NCI-H2081 (cell line): ENCODE results near the gene FAM222B.
"Not testable (repeated sequence)": the region's sequence is repeated elsewhere in the genome, so short reads cannot be mapped to it uniquely, and the experiment has no call there.

Experiments used
- DNase-seq, 2 experiments: peaks; one replicate each; lab custom pipeline; 2025; lab: John Stamatoyannopoulos, UW

Gene FAM222B

GRCh38 chr17:28839221-28839620, 3.4 kb downstream of the FAM222B start:
- no peak for DNase-seq

- not testable (repeated sequence) for DNase-seq
Observed at GRCh38 chr17:28836541-28836940, 6.0 kb downstream of the FAM222B start.

DNA sequence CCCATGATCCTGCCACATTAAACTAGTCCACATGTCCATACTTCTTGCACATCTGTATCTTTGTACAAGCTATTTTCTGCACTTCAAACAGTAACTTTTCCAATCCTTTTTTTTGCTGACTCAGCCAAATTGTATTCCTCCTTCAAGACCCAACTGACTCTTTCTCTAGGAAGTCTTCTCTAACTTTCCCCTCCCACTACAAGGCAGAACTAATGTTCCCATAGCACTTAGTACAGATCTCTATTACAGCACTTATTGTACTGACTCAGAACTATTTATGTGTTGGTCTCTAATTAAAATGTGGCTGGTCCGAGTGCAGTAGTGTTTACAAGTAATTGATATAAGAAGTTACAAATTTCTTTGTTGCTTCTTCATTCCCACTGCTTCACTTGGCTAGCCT, 8.2 kb downstream of the FAM222B start:
- no peak for DNase-seq

DNA sequence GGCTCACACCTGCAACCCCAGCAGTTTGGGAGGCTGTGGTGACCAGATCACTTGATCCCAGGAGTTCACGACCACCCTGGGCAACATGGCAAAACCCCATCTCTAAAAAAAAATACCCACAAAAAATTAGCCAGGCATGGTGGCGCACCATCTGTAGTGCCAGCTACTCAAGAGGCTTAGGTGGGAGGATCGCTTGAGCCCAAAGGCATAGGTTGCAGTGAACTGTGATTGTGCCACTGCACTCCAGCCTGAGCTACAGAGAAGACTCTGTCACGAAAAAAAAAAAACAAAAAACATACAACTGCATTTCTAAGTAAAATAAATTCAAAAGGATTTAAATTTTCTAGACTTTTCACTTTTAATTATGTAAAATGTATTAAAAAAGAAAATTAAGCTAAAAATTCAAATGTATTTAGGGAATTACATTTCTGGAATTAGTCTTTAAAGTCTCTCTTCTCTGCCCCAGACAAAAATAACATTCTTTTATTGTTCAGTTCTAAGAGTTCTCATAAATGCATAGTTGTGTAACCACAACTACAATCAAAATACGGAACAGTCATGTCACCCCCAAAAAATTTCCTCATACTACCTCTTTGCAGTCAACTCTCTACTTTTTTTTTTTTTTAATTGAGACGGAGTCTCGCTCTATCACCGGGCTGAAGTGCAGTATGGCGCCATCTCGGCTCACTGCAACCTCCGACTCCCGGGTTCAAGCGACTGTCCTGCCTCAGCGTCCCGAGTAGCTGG, 14.1 kb downstream of the FAM222B start:
- DNase-seq, result no peak

DNA sequence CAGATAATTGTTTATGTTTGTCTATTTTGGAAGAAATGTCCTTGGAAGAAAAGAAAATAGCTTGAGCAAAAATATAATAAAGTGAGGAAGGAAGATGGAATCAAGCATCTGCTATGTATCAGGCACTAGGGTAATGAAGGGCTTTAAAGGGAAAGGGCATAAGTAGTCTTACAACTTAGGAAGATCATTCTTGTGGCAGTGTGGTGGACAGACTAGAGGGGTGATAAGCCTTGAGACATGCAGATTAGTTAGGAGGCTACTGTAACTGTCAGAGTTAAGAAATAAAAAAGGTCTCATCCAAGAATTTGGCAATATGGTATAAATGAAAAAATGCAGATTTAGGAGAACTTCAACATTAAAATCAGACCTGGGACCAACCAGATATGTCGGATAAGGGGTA, 14.9 kb downstream of the FAM222B start:
- no peak for DNase-seq

GRCh38 chr17:28819582-28819981, 23.0 kb downstream of the FAM222B start:
- no peak for DNase-seq

- DNase-seq, result peak in 1 of 2 experiments; percentile 22
Observed at GRCh38 chr17:28818819-28819221, 23.8 kb downstream of the FAM222B start.

GRCh38 chr17:28816540-28816939, 26.1 kb downstream of the FAM222B start:
- no peak for DNase-seq

DNA sequence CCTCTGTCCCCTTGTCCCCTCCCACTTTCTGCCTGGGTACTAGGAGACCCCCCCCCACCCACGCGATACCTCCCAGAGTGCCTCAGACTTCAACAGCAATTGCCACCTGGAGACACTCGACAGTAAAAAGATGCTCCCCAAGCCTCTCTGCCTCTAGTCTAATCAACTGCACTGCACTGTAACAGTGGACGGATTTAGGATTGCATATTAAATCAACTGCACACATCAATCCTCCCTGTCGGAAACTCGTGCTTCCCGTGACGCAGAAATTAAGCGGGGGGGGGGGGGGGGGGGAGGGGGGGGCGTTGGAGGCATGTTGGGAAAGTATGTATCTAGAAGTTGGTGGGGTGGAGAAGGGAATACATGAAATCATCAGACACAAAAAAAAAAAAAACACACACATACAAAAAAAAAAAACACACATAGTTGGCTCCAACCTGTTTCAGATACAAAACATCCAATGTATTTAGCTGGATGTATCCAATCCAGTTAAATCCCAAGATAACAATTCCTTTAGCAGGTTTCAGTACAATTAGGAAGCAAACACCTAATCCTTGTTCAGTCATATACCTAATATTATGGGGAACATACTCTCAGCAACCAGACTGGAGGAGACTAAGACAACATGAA, 29.7 kb downstream of the FAM222B start:
- DNase-seq, result peak in 1 of 2 experiments; percentile 73

DNA sequence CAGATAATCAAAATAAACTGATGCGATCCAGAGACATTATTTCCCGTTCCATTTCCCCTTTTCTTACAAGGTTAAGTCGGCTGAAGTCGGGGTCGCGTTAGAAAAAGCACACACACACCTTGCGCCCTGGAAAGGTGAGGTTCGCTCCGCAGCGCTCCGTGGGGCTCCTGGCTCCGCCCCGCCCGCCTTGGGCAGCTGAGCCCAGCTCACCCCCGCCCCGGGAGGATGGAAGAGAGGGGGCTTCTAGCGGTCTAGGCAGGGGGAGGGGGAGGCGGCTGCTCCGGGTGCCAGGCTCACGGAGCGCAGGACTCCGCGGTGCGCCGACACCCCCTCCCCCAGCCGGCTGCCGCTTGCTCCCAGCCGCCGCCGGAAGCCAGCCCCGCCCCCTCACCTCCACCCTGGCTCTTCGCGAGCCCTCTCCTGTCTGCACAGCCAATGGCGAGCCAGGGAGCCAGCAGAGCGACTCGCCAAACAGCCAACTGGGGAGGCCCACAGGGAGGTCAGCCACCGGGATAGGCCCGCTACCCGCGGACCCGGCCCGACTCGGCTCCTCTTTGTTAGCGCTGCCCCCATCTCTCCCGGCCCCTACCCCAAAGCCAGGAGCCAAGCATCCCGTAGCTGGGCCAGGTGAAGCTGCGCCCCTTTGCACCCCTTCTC, 30.4 kb downstream of the FAM222B start:
- DNase-seq, result peak; percentile 94 to 95

- peak in 1 of 2 experiments; percentile 13 for DNase-seq
Observed at GRCh38 chr17:28811651-28812090, 30.9 kb downstream of the FAM222B start.

- no peak for DNase-seq
Observed at GRCh38 chr17:28810437-28810836, 32.2 kb downstream of the FAM222B start.

- DNase-seq, result peak in 1 of 2 experiments; percentile 46
Observed at GRCh38 chr17:28807925-28808634, 34.5 kb downstream of the FAM222B start.

- DNase-seq, result peak; percentile 31 to 77
Observed at GRCh38 chr17:28796062-28796461, 46.5 kb downstream of the FAM222B start.

DNA sequence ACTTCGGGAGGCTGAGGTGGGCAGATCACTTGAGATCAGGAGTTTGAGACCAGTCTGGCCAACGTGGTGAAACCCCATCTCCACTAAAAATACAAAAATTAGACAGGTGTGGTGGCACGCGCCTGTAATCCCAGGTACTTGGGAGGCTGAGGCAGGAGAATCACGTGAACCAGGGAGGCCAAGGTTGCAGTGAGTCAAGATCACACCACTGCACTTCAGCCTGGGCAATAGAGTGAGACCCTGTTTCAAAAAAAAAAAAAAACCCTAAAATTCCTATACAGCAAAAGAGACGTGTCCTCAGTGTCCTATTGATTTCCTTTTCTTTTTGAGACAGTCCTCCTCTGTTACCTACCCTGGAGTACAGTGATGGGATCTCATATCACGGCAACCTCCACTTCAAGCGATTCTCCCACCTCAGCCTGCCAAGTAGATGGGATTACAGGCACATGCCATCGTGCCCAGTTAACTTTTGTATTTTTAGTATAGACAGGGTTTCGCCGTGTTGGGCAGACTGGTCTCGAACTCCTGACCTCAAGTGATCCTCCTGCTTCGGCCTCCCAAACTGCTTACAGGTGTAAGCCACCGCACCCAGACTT, 47.6 kb downstream of the FAM222B start:
- not testable (repeated sequence) for DNase-seq

DNA sequence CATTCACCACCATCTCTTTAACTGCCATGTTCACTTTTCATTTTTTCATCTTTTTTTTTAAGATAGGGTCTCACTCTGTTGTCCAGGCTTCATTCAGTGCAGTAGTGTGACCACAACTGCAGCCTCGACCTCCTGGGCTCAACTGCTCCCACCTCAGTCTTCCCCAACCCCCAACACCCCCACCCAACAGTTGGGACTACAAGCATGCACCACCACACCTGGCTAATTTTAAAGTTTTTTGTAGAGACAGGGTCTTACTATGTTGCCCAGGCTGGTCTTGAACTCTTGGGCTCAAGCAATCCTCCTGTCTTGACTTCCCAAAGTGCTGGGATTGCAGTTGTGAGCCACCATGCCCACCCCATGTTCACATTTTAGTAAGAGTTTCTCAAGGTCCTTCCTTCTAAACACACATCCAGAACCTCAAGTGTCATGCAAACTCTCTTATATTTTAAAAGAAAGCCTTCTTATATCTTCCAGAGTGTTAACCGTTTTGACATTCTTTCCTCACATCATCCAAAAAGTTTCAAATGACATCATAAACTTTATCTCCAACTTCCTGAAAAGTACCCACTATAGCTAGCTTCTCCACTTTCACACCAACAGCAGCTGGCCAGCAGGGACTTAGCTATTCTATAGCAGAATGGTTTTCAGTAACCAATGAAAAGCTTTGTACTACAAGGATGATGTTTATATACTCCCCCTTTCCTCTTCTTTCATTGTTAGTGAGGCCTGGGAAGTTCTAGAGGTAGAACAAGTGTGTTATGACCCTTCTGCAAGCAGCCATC, 49.5 kb downstream of the FAM222B start:
- DNase-seq, result no peak

- no peak for DNase-seq
Observed at GRCh38 chr17:28788100-28788499, 54.5 kb downstream of the FAM222B start.

- no peak for DNase-seq
Observed at GRCh38 chr17:28783161-28783560, 59.4 kb downstream of the FAM222B start.

GRCh38 chr17:28779601-28780000, 63.0 kb downstream of the FAM222B start:
- DNase-seq, result not testable (repeated sequence)

- no peak for DNase-seq
Observed at GRCh38 chr17:28777178-28777577, 65.4 kb downstream of the FAM222B start.

- DNase-seq, result no peak
Observed at GRCh38 chr17:28774206-28774605, 68.4 kb downstream of the FAM222B start.
